ENCODE data around the gene PLD2.
A peak's percentile ranks its signal among the peaks of the same experiment; 100 is the strongest.
"Not testable (repeated sequence)": the region's sequence is repeated elsewhere in the genome, so short reads cannot be mapped to it uniquely, and the experiment has no call there.

Gene PLD2

GRCh38 chr17:4789951-4790704, 16.8 kb upstream of the PLD2 start:
- peak; percentile 75 to 80 for DNase-seq (ENCODE audit: low read depth in 2 of 2)

- DNase-seq (ENCODE audit: low read depth in 2 of 2), result no peak
These were observed 16.3 kb upstream of the PLD2 start for GRCh38 chr17:4790705-4791088.

GRCh38 chr17:4795168-4795567, 11.8 kb upstream of the PLD2 start:
- no peak for DNase-seq (ENCODE audit: low read depth in 2 of 2)

GRCh38 chr17:4796552-4796920, 10.4 kb upstream of the PLD2 start:
- no peak for DNase-seq (ENCODE audit: low read depth in 2 of 2)

GRCh38 chr17:4800462-4801196, 6.3 kb upstream of the PLD2 start:
- no peak for DNase-seq (ENCODE audit: low read depth in 2 of 2)

GRCh38 chr17:4802228-4802627, 4.7 kb upstream of the PLD2 start, which contains the start of gene C17orf114:
Gene C17orf114 (minus strand): TSS chr17:4802328.
- no peak for DNase-seq (ENCODE audit: low read depth in 2 of 2)

GRCh38 chr17:4806456-4806776, 536 bp upstream of the PLD2 start:
- no peak for DNase-seq (ENCODE audit: low read depth in 2 of 2)

GRCh38 chr17:4807605-4808377, 839 bp downstream of the PLD2 start:
- DNase-seq (ENCODE audit: low read depth in 2 of 2), result no peak

GRCh38 chr17:4808378-4808767, 1.4 kb downstream of the PLD2 start:
- DNase-seq (ENCODE audit: low read depth in 2 of 2), result no peak

GRCh38 chr17:4810696-4811290, 3.8 kb downstream of the PLD2 start:
- no peak for DNase-seq (ENCODE audit: low read depth in 2 of 2)

GRCh38 chr17:4811471-4811870, 4.5 kb downstream of the PLD2 start:
- no peak for DNase-seq (ENCODE audit: low read depth in 2 of 2)

GRCh38 chr17:4812690-4813089, 5.7 kb downstream of the PLD2 start:
- no peak for DNase-seq (ENCODE audit: low read depth in 2 of 2)

GRCh38 chr17:4815043-4815675, 8.2 kb downstream of the PLD2 start:
- DNase-seq (ENCODE audit: low read depth in 2 of 2), result no peak

GRCh38 chr17:4816826-4817225, 9.9 kb downstream of the PLD2 start:
- no peak for DNase-seq (ENCODE audit: low read depth in 2 of 2)

- no peak for DNase-seq (ENCODE audit: low read depth in 2 of 2)
These were observed 11.3 kb downstream of the PLD2 start for GRCh38 chr17:4818276-4818675.

GRCh38 chr17:4822835-4823234, 15.9 kb downstream of the PLD2 start:
- DNase-seq (ENCODE audit: low read depth in 2 of 2), result no peak

GRCh38 chr17:4823373-4824089, 16.6 kb downstream of the PLD2 start:
- no peak for DNase-seq (ENCODE audit: low read depth in 2 of 2)

GRCh38 chr17:4827399-4827798, 20.4 kb downstream of the PLD2 start:
- no peak for DNase-seq (ENCODE audit: low read depth in 2 of 2)

- DNase-seq (ENCODE audit: low read depth in 2 of 2), result not testable (repeated sequence)
These were observed 25.9 kb downstream of the PLD2 start for GRCh38 chr17:4832829-4833177.

- peak; percentile 86 to 87 for DNase-seq (ENCODE audit: low read depth in 2 of 2)
These were observed 26.4 kb downstream of the PLD2 start, which contains the start of gene MINK1 for GRCh38 chr17:4833178-4833940. Gene MINK1 (plus strand): TSS chr17:4833340. CDS start chr17:4833584, 244 bp downstream.

All from stimulated activated CD8-positive, alpha-beta memory T cell treated with anti-CD3 and anti-CD28 coated beads, Interleukin-15, amount 100 ng/mL, for 48 hours (primary cell).